ENCODE measurements around the gene S100A13.
"Not testable (repeated sequence)": the region's sequence is repeated elsewhere in the genome, so short reads cannot be mapped to it uniquely, and the experiment has no call there.

Gene S100A13

DNA sequence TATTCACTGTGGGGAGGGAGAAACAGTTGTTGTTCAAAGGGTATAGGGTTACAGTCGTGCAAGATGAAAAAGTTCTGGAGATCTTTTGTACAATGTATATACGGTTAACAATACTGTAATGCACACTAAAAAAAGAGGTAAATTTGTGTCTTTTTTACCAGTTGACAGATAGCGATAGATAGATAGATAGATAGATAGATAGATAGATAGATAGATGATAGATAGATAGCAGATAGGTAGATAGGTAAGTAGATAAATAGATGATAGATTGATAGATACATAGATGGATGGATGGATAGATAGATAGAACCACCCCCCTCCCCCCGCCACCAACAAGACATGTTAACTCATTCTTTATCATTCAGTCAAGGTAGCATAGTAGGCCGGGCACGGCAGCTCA, 24.6 kb downstream of the S100A13 start:
- no peak for DNase-seq

DNA sequence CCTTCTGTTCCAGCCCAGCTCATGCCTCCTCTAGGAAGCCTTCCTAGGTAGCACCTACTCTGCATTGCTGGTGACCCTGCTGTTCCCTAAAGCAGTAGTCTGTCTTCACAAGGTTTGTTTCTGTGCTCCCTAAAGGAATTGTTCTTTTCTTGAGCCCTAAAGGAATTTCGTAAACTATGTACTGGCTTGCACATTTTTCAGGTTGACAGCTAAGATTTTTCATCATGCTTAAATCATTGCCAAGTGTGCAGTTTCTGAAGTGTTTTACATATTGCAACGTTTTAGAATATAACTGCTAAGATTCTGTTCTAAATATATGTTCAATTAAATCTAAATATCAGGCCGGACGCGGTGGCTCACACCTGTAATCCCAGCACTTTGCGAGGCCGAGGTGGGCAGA, 27.5 kb downstream of the S100A13 start:
- DNase-seq: no peak

DNA sequence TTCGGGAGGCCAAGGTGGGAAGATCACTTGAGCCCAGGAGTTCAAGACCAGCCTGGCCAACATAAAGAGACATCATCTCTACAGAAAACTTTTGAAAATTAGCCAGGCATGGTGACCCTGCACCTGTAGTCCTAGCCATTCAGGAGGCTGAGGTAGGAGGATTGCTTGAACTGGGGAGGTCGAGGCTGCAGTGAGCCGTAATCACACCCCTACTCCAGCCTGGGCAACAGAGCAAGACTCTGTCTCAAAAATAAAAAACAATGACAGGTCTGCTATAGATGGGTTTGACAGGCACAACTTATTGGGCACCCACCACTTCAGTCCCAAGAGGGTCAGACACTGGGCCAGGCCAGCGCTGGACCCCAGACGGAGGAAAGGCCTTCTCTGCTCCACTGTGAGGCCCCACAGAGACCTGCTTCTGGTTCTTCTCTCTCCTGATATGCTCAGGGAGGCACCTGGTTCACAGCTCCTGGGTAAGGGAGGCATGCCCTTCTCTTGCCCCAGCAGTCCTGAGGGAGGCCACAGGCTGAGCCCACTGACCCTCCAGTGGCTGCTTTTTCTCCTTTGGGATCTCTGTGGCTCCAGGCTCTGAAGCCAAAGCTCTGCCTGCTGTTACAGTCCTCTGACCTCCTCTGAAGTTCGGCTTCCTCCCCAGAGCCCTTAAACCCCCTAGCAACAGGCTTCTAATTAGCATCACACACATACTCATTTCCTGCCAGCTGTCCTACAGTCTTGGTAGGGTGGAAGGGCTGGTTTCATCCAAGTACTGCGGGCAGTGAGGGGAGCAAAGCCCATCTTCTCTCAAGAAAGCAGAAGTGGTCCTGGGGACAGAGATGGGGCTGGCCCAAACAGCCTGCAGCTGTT, 28.8 kb downstream of the S100A13 start:
- DNase-seq: peak in 2 of 3 experiments; percentile 55 to 87

DNA sequence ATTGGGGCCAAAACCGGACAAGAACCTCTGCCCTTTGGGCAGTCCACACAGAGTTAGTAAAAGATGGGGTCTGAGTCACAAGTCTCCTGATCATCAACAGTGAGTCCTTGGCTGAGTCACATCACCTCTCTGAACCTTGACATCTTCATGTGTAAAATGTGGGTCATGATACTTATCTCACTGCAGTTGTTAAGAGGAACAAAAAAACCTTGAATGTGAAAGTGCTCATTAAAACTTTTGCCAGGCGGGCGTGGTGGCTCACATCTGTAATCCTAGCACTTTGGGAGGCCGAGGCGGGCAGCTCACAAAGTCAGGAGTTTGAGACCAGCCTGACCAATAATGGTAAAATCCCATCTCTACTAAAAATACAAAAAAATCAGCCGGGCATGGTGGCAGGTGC, 30.1 kb downstream of the S100A13 start:
- DNase-seq: no peak

DNA sequence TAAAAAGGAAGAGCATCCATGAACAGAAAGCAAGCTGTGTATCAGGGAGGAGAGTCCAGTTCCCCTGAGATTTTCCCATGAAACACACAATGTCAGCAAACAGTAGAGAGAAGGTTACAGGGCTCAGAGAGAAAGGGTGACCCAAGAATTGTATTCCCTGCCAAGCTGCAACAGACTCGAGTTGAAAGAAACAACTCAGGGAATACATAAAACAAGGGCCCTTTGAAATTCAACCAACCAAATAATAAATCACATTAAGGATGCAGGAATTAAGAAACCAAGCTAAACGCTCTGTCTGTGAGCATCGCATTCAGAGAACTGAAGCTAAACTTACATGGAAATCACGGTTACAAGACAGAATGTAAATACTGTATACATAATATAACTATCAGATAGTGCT, 34.6 kb downstream of the S100A13 start:
- DNase-seq: peak in 1 of 3 experiments; percentile 35

DNA sequence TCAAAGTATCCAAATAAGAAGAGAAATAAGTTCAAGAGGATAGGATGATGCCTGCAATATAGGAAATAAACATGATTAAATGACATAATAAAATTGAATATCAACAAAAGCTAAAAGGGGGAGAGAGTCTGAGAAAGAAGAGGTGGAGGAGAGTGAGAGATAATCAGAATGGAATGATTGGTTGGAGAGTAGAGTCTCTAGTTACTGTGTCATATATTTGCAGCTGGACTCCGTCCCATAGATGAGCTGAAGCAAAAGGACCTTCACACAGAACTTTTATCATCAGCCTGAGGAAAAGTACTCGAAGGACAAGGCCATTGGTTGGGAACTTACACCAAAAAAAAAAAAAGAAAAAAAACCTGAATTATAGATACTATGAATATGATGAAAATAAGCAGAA, 38.8 kb downstream of the S100A13 start:
- no peak for DNase-seq

DNA sequence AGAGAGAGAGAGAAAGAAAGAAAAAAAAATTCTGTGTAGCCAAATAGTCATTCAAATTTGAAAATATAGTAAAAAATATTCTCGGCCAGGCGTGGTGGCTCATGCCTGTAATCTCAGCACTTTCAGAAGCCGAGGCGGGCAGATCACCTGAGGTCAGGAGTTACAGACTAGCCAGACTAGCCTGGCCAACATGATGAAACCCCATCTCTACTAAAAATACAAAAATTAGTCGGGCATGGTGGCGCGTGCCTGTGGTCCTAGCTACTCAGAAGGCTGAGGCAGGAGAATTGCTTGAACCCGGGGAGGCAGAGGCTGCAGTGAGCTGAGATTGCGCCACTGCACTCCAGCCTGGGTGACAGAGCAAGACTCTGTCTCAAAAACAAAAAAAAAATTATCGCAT, 39.3 kb downstream of the S100A13 start:
- DNase-seq: not testable (repeated sequence)

DNA sequence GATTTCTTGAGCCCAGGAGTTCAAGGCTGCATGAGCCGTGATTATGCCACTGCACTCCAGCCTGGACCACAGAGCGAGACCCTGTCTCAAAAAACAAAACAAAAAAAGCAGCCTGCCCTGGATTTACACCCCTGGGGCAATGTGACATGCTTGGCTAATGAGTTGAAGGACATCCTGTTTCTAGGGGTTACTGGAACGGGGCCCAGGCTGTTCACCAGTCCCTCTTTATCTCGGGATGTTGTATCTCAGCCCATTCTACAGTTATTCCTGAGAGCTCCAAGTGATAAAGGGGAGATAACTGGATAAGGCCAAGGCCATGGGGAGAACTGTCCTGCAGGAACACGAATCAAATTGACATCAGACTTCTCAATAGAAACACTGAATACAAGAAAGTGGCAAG, 40.0 kb downstream of the S100A13 start:
- no peak for DNase-seq

DNA sequence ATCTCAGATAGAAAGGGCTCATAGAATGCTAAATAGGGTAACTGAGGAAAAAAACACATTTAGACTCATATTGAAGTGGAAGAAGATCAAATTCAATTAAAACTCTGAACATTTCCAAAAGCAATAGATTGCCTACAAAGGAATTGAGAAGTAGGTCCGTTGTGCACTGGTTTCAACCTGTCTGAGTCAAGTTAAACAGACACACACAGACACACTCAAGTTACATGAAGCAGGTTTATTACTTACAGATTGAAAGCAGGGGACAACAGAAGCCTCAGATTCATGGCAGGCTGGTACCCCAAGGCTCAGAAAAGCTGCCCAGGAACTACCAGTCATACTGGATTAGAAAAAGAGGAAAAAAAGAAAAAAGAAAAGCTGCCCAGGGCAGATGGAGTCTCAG, 41.0 kb downstream of the S100A13 start:
- DNase-seq: no peak

DNA sequence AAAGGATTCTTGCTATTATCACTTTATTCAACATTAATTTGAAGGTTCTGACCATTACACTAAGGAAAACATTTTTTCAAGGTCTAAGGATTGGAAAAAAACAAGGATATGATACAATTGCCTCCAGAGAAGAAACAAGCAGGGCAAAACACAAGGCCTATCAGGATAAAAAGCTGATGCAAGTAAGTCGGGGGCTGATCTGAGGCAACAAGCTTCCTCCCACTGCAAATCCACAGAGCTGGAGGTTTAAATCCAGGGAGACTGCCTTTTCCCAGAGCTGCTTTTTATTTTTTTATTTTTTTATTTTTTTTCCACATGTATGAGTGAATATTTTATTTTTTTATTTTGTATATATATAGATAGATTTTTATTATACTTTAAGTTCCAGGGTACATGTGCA, 42.3 kb downstream of the S100A13 start:
- DNase-seq: no peak

DNA sequence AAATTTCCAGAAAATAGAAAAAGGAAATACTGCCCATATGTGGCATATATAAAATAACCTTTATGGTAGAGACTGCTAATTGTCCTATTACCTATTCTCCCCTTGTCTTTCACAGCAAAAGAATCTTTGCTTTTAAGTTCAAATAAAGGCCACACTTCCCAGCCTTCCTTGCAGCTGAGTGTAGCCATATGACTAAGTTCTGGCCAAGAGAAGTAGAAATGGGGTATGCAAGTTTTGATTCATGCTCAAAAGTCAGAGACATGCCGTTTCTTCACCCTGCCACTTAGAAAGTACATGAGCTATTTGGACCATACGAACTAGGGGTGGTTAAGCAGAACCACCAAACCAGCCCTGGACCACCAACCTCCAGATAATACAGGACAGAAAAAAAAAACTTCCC, 43.3 kb downstream of the S100A13 start:
- DNase-seq: no peak

DNA sequence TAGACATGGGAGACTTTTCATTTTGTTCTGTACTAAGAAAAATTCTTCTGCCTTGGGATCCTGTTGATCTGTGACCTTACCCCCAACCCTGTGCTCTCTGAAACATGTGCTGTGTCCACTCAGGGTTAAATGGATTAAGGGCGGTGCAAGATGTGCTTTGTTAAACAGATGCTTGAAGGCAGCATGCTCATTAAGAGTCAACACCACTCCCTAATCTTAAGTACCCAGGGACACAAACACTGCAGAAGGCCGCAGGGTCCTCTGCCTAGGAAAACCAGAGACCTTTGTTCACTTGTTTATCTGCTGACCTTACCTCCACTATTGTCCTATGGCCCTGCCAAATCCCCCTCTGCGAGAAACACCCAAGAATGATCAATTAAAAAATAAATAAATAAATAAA, 43.8 kb downstream of the S100A13 start:
- DNase-seq: not testable (repeated sequence)

DNA sequence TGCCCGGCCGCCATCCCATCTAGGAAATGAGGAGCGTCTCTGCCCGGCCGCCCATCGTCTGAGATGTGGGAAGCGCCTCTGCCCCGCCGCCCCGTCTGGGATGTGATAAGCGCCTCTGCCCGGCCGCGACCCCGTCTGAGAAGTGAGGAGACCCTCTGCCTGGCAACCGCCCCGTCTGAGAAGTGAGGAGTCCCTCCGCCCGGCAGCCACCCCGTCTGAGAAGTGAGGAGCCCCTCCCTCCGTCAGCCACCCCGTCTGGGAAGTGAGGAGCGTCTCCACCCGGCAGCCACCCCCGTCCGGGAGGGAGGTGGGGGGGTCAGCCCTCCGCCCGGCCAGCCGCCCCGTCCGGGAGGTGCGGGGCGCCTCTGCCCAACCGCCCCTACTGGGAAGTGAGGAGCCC, 44.5 kb downstream of the S100A13 start:
- not testable (repeated sequence) for DNase-seq

DNA sequence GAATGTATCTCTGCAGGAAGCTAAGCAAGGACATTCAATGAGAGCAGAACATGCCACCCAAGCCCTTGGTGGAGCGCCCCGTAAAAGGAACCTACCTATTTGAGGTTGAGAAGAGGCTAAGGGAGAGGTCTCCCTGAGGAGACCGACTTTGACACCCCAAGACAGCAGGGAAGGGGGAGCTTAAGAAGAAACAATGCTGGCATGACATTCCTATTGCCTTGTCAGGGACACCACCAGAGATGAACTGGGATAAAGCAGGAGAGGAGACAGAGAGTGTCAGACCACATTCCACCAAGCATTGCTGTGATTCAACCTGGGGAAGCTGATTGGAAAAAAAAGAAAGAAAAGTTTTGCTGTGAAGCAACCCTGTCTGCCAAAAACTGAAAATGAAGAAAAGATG, 48.4 kb downstream of the S100A13 start:
- DNase-seq: no peak

DNA sequence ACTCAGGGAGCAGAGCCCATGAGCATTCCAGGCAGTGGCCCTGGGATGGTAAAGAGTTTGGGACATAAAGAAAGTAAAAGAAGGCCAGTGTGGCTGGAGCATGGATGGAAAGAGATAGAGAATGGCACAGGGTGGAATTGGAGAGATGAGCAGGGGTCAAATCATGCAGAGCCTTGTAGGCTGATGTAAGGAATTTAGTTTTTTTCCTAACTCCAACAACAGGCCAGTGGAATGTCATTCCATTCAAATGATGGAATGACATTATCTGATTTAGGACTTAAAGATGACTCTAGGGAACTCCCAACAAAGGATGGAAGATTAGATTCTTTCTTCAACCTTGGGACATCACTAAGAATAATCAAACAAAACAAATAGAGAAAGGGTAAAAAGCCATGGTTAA, 48.8 kb downstream of the S100A13 start:
- no peak for DNase-seq

DNA sequence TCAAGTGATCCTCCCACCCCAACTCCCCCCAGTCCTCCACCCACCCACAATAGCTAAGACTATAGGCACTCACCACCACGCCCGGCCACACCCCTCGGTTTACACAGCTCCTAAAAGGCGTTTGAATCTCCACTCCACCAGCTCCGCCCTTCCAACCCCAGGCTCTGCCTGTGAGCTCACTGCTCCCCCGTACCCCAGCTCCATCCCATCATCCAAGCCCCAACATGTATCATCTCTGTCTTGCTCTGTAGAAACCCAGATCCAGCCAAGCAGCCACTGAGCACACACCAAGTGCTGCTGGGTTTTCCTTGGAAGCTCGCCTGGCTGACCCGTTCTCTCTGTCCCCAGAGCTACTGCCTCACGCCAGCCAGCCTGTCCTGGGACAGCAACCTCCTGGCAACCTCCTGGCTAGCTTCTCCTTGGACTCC, 49.7 kb downstream of the S100A13 start:
- no peak for DNase-seq

DNA sequence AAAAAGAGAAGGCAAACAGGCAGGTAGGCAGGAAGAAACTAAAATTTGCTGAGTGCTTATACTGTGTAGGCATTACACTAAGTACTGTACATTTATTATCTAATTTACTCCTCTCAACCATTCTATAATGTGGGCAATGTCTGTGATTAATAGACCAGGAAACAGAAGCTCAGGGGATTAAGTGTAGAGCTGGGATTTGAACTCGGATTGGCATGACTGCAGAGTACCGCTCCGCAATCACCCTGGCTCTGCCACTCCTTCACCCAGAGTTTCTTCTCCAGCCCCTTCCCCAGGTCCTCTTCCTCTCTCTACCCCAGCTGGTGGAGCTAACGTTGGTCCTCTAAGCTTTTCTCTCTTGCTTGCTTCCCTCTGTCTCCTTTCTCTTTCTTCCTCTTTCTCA, 50.2 kb downstream of the S100A13 start:
- DNase-seq: no peak

DNA sequence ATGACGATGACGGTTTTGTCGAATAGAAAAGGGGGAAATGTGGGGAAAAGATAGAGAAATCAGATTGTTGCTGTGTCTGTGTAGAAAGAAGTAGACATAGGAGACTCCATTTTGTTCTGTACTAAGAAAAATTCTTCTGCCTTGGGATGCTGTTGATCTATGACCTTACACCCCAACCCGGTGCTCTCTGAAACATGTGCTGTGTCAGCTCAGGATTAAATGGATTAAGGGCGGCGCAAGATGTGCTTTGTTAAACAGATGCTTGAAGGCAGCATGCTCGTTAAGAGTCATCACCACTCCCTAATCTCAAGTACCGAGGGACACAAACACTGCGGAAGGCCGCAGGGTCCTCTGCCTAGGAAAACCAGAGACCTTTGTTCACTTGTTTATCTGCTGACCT, 51.8 kb downstream of the S100A13 start:
- DNase-seq: peak in 1 of 3 experiments; percentile 52

DNA sequence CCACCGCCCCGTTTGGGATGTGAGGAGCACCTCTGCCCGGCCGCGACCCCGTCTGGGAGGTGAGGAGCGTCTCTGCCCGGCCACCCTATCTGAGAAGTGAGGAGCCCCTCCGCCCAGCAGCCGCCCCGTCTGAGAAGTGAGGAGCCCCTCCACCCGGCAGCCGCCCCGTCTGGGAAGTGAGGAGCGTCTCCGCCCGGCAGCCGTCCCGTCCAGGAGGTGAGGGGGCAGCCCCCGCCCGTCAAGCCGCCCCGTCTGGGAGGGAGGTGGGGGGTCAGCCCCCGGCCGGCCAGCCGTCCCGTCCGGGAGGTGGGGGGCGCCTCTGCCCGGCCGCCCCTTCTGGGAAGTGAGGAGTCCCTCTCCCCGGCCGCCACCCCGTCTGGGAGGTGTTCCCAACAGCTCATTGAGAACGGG, 52.2 kb downstream of the S100A13 start:
- not testable (repeated sequence) for DNase-seq

DNA sequence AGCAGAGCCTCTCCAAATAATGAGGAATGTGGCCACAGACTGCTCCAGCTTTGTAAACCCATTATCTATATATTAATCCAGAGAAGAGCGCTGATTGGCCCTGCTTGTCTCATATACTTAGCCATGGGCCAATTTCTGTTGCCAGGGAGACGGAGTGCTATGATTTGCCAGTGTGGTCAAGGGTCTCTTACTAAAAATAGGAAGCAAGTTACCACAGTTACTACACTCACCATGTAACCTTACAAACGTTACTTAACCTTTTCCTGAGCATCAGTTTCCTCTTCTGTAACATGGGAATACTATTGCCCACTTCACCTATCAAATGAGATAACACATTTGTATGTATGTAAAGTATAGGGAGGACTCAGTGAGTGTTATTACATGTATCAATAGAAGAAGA, 54.0 kb downstream of the S100A13 start:
- DNase-seq: peak in 1 of 3 experiments; percentile 52

DNA sequence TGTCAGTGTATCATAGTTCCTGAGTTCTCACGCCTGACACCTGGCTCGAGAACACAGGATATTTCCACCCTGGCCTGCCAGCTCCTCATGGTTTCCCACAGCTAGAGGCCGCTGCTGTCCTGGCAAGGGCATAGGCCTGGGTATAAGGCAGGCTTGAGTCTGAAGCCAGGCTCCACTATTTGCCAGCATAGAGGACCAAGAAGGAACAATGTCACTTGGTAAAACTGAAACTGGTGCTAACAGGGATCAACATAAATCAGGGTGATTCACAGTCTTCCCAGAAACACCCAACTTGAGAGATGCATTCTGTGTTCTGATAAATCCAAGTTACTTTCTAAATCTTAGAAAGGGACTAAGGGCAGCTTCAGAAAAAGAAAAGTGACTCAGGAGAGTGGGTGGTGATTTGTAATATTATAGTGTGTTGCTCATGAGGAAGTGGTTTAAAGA, 54.7 kb downstream of the S100A13 start:
- peak; percentile 57 to 76 (median 70) for DNase-seq

DNA sequence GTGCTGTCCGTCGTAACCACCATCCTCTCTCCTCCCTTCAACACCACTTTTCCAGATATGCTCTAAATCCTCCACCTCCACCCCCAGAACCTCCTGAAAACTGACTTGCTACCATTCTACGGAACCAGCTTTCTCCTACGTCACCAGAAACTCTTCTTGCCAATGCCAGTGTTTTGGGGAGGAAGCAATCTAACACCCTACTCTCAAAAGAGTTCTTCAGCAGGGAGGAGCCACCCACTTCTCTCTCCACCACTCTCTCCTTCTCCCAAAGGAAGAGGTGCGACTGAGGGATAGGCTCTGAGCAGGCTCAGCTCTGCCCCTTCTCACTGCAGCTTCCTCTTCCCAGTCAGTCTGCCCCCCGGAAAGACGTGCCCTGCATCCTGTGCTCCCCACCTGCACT, 55.6 kb downstream of the S100A13 start:
- DNase-seq: no peak

DNA sequence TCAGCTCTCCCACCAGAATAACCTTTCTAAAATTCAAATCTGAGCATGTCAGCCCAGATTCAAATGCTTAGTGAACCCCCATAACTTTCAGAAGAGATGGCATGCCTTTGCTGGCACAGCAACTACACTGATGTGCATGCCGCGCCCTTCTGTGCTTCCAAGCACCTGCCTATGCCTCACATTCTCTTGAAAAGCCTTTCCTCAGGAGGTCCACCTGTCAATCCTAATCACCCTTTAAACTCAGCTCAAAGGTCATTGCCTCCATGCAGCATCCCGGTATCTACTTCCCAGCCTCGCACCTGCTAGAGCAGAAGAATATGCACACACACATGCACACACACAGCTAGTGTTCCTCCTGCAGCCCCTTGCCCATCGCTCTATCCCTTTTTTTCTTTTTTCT, 56.4 kb downstream of the S100A13 start:
- peak in 1 of 3 experiments; percentile 16 for DNase-seq

DNA sequence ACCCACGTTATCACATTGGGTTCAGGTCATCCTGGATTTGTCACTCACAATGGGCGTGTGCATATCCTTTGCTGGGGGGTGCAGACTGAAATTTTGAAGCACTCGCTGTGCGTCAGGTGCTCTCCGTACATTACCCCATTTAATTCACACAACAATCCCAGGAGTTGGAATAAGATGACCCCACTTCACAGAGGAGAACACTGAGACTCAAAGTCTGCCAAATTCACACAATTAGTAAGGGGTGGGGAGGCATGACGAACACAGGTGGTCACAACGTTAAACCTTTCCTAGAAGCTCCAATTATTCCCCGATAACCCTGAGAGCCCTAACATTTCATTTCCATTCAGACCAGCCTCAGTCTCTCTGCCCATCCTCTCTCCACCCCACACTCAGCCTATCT, 57.8 kb downstream of the S100A13 start:
- no peak for DNase-seq

Measured in NCI-H1417 (cell line).